ACHN (cell line): ENCODE measurements around the gene AK2.
"Not testable (repeated sequence)": the region's sequence is repeated elsewhere in the genome, so short reads cannot be mapped to it uniquely, and the experiment has no call there.

Experiments used
- DNase-seq: peaks from one replicate; pipeline ENCODE4 v3.0.0-alpha.2; 2015
- in situ Hi-C: cut with HindIII; loops from 2 replicates; pipeline ENCODE4 v1.10.0; 2017; ENCODE audit warnings: low sequenced_read_pairs, low pct_ligation_motif_present, low pct_unique_long_range_greater_than_20kb

The AK2 gene

GRCh38 chr1:33057095-33057494 lies 20.4 kb upstream of the AK2 start:
- no peak for DNase-seq
- in situ Hi-C loops: no loop called here

GRCh38 chr1:33056426-33056825 lies 19.7 kb upstream of the AK2 start:
- in situ Hi-C loops: no loop called here
- DNase-seq: no peak

- peak; percentile 85 for DNase-seq
- in situ Hi-C loops: no loop called here
Observed at GRCh38 chr1:33055210-33056008, 18.7 kb upstream of the AK2 start.

- in situ Hi-C loops: no loop called here
- peak; percentile 55 for DNase-seq
Observed at GRCh38 chr1:33050221-33051076, 13.8 kb upstream of the AK2 start.

- no peak for DNase-seq
- in situ Hi-C loops: no loop called here
Observed at GRCh38 chr1:33049371-33049770, 12.7 kb upstream of the AK2 start.

GRCh38 chr1:33048426-33048825 lies 11.7 kb upstream of the AK2 start:
- in situ Hi-C loops: no loop called here
- no peak for DNase-seq

DNA sequence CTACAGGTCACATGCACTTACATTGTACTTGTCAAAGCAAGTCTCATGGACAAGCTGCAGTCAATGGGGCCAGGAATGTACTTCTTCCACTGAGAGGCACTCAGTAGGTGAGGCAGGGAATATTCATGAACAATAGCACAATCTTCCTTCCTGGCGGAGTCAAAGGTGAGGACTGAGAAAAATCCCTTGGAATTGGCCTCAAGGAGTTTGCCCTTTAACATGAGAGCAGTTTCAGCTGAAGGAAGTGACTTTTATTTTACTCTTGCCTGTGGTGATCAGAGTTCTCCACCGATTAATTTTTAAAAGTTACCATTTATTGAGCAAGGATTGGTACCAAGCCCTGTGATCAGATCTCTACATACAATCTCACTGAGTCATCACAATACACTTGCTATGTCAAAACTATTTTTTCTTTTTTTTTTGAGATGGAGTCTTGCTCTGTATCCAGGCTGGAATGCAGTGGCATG lies 11.2 kb upstream of the AK2 start:
- in situ Hi-C loops: no loop called here
- DNase-seq: peak; percentile 34

GRCh38 chr1:33047290-33047689 lies 10.6 kb upstream of the AK2 start:
- in situ Hi-C loops: no loop called here

GRCh38 chr1:33046234-33046633 lies 9.6 kb upstream of the AK2 start:
- in situ Hi-C loops, DNase-seq: not testable (repeated sequence)

More at GRCh38 chr1:33047290-33047689, 10.6 kb upstream of the AK2 start:
- DNase-seq: no peak

DNA sequence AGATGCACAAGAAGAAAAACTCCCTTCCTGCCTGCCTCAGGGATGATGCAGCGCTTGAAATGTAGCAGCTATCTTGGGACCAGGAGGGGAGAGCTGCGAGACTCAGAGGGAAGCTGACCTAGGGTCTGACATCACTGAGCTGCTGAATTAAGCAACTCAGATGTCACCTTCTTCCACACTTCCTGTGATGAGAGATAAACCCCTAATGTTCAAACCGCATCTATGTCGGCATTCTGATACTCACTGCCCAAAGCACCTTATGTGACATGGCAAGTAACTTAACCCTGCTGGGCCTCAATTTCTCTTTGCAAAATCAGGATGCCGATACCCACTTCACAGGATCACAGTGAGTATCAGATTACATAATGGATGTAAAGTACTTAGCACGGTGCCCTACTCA lies 9.1 kb upstream of the AK2 start:
- no peak for DNase-seq
- in situ Hi-C loops: no loop called here

DNA sequence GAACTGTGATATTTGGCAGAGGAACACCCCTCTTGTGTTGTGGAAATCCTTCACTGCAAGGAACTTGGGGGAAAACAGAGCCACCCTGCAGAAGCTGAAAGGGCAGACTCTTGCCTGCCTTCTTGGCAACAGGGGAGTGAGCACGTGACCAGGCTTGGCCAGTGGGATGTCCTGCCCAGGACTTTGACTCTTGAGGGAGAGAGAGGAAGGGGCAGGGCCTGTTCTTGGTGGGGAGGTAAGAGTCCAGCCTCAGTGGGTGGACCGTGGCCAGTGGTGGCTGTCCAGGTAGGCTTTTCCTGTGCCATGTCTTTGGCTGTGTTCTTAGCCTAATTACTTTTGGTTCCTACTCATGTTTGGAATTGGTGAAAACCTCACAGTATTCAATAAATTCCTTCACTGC lies 8.6 kb upstream of the AK2 start:
- DNase-seq: no peak
- in situ Hi-C loops: no loop called here

DNA sequence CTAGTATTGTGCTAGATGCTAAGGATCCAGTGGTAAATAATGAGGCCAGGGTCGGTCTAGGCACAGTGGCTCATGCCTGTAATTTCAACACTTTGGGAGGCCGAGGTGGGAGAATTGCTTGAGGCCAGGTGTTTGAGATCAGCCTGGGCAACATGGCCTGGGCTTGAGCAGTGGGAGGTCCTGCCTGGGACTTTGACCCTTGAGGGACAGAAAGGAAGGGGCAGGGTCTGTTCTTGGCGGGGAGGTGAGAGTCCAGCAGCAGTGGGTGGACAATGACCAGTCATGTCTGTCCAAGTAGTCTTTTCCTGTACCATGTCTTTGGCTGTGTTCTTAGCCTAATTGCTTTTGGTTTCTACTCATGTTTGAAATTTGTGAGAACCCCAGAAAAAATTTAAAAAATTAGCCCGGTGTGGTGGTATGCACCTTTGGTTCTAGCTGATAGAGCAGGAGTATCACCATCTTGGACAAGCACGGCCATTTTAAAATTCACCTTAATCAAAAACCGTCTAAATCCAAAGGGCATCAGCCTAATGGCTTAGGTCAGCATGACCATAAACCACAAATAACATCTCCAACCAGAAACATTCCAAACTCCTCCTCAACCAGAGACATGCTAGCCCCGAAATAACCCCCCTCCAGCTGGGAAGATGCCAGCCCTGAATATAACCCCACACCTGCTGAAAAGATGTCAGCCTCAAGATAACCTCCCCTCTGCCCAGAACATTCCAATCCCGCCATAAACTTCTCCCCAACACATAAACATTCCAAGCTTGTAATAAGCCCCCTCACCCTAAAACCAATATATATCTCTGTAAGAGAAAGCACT lies 6.8 kb upstream of the AK2 start:
- no peak for DNase-seq
- in situ Hi-C loops: no loop called here

- DNase-seq: no peak
- in situ Hi-C loops: no loop called here
Observed at GRCh38 chr1:33042831-33043230, 6.1 kb upstream of the AK2 start.

DNA sequence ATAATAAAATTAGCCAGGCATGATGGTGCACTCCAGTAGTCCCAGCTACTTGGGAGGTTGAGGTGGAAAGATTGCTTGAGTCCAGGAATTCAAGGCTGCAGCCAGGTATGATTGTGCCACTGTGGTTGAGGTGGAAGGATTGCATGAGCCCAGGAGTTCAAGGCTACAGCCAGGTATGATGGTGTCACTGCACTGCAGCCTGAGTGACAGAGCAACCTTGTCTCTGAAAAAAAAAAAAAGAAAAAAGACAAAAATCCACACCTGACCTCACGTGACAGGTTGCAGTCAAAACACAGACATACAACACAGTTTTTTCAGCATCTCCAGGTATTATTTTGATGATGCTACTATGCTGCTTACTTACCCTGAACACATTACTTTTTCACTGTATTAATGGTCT lies 4.3 kb upstream of the AK2 start:
- in situ Hi-C loops: no loop called here
- no peak for DNase-seq

DNA sequence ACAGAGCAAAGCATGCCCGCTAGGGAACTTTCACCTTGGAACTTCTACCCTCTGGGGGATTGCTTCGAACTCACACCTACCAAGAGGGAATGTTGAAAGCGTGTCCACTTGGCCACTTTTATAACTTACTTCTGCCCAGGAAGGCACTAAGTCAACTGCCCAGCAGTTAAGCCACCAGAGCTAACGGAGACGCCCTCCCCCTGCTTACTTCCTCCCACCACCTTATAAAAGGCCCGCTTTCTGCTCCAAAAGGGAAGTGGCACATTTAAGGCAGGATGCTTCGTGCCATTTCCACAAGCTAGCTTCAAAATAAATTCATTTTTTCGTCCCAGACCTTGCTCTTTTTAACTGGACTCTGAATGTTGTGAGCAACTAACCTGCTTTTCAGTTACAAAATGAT lies 3.2 kb upstream of the AK2 start:
- in situ Hi-C loops: no loop called here
- DNase-seq: no peak

GRCh38 chr1:33036051-33036525 lies 595 bp downstream of the AK2 start:
- in situ Hi-C loops: no loop called here
- peak; percentile 22 for DNase-seq

- no peak for DNase-seq
- in situ Hi-C loops: no loop called here
Observed at GRCh38 chr1:33032126-33032869, 4.4 kb downstream of the AK2 start.

GRCh38 chr1:33031506-33031905 lies 5.2 kb downstream of the AK2 start:
- DNase-seq: no peak
- in situ Hi-C loops: no loop called here
